ENCODE results near the gene STK26. TPM values are rescaled to one million over a fixed set of nuclear protein-coding genes. Genes with fewer than 3 reads are reported as not detected.
"Not testable (repeated sequence)": the region's sequence is repeated elsewhere in the genome, so short reads cannot be mapped to it uniquely, and the experiment has no call there.

The STK26 gene
- total RNA-seq, 1 experiment from 2014 or later: 4.4 TPM

- no peak for DNase-seq (ENCODE audit: low read depth)
These were observed 70.2 kb downstream of the STK26 start for GRCh38 chrX:132093239-132093860.

GRCh38 chrX:132094164-132094563, 71.1 kb downstream of the STK26 start:
- DNase-seq (ENCODE audit: low read depth): peak; percentile 2

GRCh38 chrX:132098704-132099103, 75.6 kb downstream of the STK26 start:
- not testable (repeated sequence) for DNase-seq (ENCODE audit: low read depth)

GRCh38 chrX:132101206-132101605, 78.1 kb downstream of the STK26 start:
- DNase-seq (ENCODE audit: low read depth): no peak

- no peak for DNase-seq (ENCODE audit: low read depth)
These were observed 78.7 kb downstream of the STK26 start for GRCh38 chrX:132101799-132102198.

GRCh38 chrX:132107291-132107690, 84.2 kb downstream of the STK26 start:
- no peak for DNase-seq (ENCODE audit: low read depth)

- no peak for DNase-seq (ENCODE audit: low read depth)
These were observed 91.5 kb downstream of the STK26 start for GRCh38 chrX:132114607-132115006.

GRCh38 chrX:132115792-132116191, 92.7 kb downstream of the STK26 start:
- DNase-seq (ENCODE audit: low read depth): no peak

GRCh38 chrX:132118358-132118757, 95.3 kb downstream of the STK26 start:
- no peak for DNase-seq (ENCODE audit: low read depth)

- DNase-seq (ENCODE audit: low read depth): no peak
These were observed 96.2 kb downstream of the STK26 start for GRCh38 chrX:132119283-132119682.

- no peak for DNase-seq (ENCODE audit: low read depth)
These were observed 96.9 kb downstream of the STK26 start for GRCh38 chrX:132119821-132120515.

- DNase-seq (ENCODE audit: low read depth): no peak
These were observed 97.8 kb downstream of the STK26 start for GRCh38 chrX:132120913-132121312.

Other genes with a start within 250 kb of the STK26 start
- gene FRMD7, start 104.7 kb downstream of the STK26 start, total RNA-seq (2014; rRNA removed): not detected in 2 replicates
- 20.1 and 21.0 TPM in 2 replicates for gene RAP2C, start 196.1 kb downstream of the STK26 start, total RNA-seq (2014; rRNA removed)

Measured in LHCN-M2 (cell line).